Natural killer cell (primary cell): ENCODE measurements around the gene GNLY. TPM values are rescaled to one million over a fixed set of nuclear protein-coding genes. Genes with fewer than 3 reads are reported as not detected.
A peak's percentile ranks its signal among the peaks of the same experiment; 100 is the strongest.

Experiments
- ATAC-seq, 3 donors: fragments of 150-1000 bp in 2 of 3; fragments of 200-7000 bp in 1 of 3; cut with Tn5 transposase; 1 replicate in 1 of 3; 2 replicates in 2 of 3; pipeline ENCODE4 v1.10.0; 2021; ENCODE audit warnings: mild to moderate bottlenecking in 2 of 3, moderate library complexity in 2 of 3
- DNase-seq, 2 donors: peaks; one replicate each; pipeline versions ENCODE4 v3.0.0 to v3.0.0-alpha.2; 2013 to 2021; ENCODE audit warnings: mixed read lengths in 1 of 2
- H3K27ac ChIP-seq: one replicate; pipeline ENCODE4 v1.5.1; 2013; ENCODE audit warnings: mild to moderate bottlenecking, low read length
- H3K27me3 ChIP-seq: one replicate; pipeline ENCODE4 v1.6.1; 2013; ENCODE audit warnings: low read length; ENCODE audit not compliant: control insufficient read depth, insufficient read depth
- H3K36me3 ChIP-seq: one replicate; pipeline ENCODE4 v1.6.1; 2013; ENCODE audit warnings: low read length; ENCODE audit not compliant: control insufficient read depth, insufficient read depth
- H3K4me1 ChIP-seq: one replicate; pipeline ENCODE4 v1.6.1; 2013; ENCODE audit warnings: low read length; ENCODE audit not compliant: control insufficient read depth, insufficient read depth
- H3K4me3 ChIP-seq: one replicate; pipeline ENCODE4 v1.5.1; 2013; ENCODE audit warnings: low read length
- H3K9me3 ChIP-seq: one replicate; pipeline ENCODE4 v1.6.1; 2013; ENCODE audit warnings: low read length; ENCODE audit not compliant: control insufficient read depth, insufficient read depth
- H3K27ac Mint-ChIP-seq, 2 donors: one replicate each; pipeline ENCODE4 v1.8.0; 2022; ENCODE audit warnings: mild to moderate bottlenecking in 2 of 2, mixed read lengths in 2 of 2, moderate library complexity in 1 of 2
- H3K27me3 Mint-ChIP-seq, 2 donors: one replicate each; pipeline ENCODE4 v1.8.0; 2022; ENCODE audit warnings: low read depth in 2 of 2, mixed read lengths in 2 of 2
- H3K36me3 Mint-ChIP-seq: one replicate; pipeline ENCODE4 v1.8.0; 2022; ENCODE audit warnings: mixed read lengths
- H3K4me1 Mint-ChIP-seq, 2 donors: one replicate each; pipeline ENCODE4 v1.8.0; 2022; ENCODE audit warnings: mixed read lengths in 2 of 2
- H3K4me3 Mint-ChIP-seq: one replicate; pipeline ENCODE4 v1.8.0; 2022; ENCODE audit warnings: mild to moderate bottlenecking, moderate library complexity, mixed read lengths
- H3K9me3 Mint-ChIP-seq, 2 donors: one replicate each; pipeline ENCODE4 v1.8.0; 2022; ENCODE audit warnings: mixed read lengths in 2 of 2
- WGBS: methylation state at CpG from one replicate; pipeline ENCODE4 v1.1.7; 2013; ENCODE audit warnings: missing lambda C conversion rate; ENCODE audit not compliant: insufficient coverage; 5-methylcytosine and 5-hydroxymethylcytosine counted together
- intact Hi-C: fragments of 100-400 bp; cut with micrococcal nuclease; formaldehyde crosslinking; loops from one replicate; pipeline ENCODE4 v1.14.2; 2022
- total RNA-seq, 4 donors: library from RNA; stranded (reverse); fragments of 120-200 nt in 1 of 4; gene quantifications; one replicate each; pipeline versions ENCODE4 v1.2.3 to v1.2.4, GENCODE V29; 2013 to 2022
- TF ChIP-seq, protein P1 (sequence below): fragments of 200-600 bp; IDR thresholded peaks from one replicate; pipeline ENCODE4 v1.8.0; 2022; ENCODE audit warnings: antibody characterized with exemption

Gene GNLY
- total RNA-seq, 3 donors from 2014 or later (not counting 1 experiment from before 2014, with no cell fraction given), result 4,938 to 8,199 (median 6,542) TPM

DNA sequence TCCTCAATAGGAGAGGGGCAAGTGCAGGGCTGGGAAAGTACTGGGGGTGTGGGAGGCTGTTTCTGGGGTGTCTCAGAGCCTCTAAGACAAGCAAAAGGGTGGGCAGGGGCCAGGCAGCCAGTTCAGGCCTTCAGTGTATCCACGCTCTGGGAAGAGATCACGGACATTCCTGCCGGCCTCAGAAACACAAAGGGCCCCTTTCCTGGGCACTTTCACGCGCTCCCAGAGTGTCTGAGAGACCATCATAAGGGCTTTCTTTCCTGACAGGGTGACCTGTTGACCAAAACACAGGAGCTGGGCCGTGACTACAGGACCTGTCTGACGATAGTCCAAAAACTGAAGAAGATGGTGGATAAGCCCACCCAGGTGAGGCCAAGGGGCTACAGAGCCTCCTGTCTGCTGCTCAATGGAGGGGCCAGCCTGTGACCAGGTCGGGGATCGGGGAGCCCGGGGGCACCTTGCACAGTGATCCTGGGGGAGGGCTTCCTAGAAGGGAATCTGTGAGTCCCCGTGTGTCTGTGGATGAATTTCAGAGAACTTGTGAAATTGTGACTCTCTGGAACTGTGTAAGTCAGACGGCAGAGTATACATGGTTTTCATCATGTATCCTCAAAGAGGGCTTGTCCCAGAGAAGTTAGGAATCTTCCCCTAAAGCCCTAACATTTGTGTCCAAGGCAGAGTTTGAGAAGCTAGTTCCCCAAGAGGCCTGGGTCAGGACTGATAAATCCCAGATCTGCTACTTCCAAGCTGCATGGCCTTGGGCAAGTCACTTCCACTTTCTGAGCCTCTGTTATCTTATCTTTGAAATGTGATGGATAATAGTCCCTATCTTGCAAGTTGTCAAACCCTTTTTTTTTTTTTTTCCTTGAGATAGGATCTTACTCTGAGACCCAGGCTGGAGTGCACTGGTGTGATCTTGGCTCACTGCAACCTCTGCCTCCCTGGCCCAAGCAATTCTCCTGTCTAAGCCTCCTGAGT lies 1.8 kb downstream of the GNLY start:
- H3K36me3 ChIP-seq, result peaks cover 53% of the 10 kb centered on the region
- WGBS, result 55% methylated on average over 12 of the region's 12 CpGs
- H3K4me1 Mint-ChIP-seq, result peaks cover 79 to 85% of the 10 kb centered on the region in 2 donors
- peak overlapping the region; percentile 76 for H3K4me3 ChIP-seq
- H3K27me3 ChIP-seq, result no peaks in the 10 kb centered on the region
- H3K9me3 Mint-ChIP-seq, result no peaks in the 10 kb centered on the region
- intact Hi-C loops, result loop anchor here (2.0 kb wide), 1 partner anchor 15 kb away; no protein-coding TSS in a partner anchor
- H3K9me3 ChIP-seq, result no peaks in the 10 kb centered on the region
- H3K27ac ChIP-seq, result peak overlapping the region; percentile 85
- TF ChIP-seq, protein P1, sequence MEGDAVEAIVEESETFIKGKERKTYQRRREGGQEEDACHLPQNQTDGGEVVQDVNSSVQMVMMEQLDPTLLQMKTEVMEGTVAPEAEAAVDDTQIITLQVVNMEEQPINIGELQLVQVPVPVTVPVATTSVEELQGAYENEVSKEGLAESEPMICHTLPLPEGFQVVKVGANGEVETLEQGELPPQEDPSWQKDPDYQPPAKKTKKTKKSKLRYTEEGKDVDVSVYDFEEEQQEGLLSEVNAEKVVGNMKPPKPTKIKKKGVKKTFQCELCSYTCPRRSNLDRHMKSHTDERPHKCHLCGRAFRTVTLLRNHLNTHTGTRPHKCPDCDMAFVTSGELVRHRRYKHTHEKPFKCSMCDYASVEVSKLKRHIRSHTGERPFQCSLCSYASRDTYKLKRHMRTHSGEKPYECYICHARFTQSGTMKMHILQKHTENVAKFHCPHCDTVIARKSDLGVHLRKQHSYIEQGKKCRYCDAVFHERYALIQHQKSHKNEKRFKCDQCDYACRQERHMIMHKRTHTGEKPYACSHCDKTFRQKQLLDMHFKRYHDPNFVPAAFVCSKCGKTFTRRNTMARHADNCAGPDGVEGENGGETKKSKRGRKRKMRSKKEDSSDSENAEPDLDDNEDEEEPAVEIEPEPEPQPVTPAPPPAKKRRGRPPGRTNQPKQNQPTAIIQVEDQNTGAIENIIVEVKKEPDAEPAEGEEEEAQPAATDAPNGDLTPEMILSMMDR, result no peak
- no peak for ATAC-seq
- H3K27ac Mint-ChIP-seq, result peak overlapping the region; percentile 95 to 96
- no peaks in the 10 kb centered on the region for H3K27me3 Mint-ChIP-seq
- no peak for DNase-seq
- peaks cover 72% of the 10 kb centered on the region for H3K4me1 ChIP-seq
- H3K4me3 Mint-ChIP-seq, result peak overlapping the region; percentile 97
- H3K36me3 Mint-ChIP-seq, result peaks cover 14% of the 10 kb centered on the region

DNA sequence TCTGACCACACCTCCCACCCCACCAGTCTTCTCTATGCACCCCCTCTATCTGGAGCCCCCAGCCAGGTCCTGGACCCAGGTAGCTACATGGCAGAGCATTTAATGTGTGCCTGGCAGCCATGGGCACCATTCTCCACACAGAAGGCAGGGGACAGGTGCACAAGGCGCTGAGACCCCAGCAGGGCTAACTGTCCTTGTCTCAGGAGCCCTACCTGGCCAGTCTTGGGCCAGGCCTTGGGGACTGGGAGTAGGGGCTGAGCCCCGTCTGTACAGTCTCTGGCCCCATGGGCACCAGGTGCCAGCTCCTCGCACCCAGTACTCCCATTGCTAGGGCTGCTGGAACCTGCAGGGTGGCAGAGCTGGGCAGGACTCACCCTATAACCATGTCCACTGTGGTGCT lies 2.9 kb downstream of the GNLY start:
- intact Hi-C loops, result no loop called here
- Histone ChIP-seq H3K27ac (peak overlapping the region; percentile 85), H3K36me3 (peaks cover 53% of the 10 kb centered on the region), H3K4me3 (peak overlapping the region; percentile 76), H3K9me3 (no peaks in the 10 kb centered on the region), H3K4me1 (peaks cover 72% of the 10 kb centered on the region), H3K27me3 (no peaks in the 10 kb centered on the region)
- DNase-seq, result no peak
- H3K4me3 Mint-ChIP-seq, result peak overlapping the region; percentile 97
- H3K9me3 Mint-ChIP-seq, result no peaks in the 10 kb centered on the region
- no peaks in the 10 kb centered on the region for H3K27me3 Mint-ChIP-seq
- peaks cover 82 to 87% of the 10 kb centered on the region in 2 donors for H3K4me1 Mint-ChIP-seq
- ATAC-seq, result no peak
- 55% methylated on average over 3 of the region's 3 CpGs for WGBS
- peak overlapping the region; percentile 95 to 96 for H3K27ac Mint-ChIP-seq
- H3K36me3 Mint-ChIP-seq, result peaks cover 14% of the 10 kb centered on the region
- TF ChIP-seq, protein P1, result no peak

DNA sequence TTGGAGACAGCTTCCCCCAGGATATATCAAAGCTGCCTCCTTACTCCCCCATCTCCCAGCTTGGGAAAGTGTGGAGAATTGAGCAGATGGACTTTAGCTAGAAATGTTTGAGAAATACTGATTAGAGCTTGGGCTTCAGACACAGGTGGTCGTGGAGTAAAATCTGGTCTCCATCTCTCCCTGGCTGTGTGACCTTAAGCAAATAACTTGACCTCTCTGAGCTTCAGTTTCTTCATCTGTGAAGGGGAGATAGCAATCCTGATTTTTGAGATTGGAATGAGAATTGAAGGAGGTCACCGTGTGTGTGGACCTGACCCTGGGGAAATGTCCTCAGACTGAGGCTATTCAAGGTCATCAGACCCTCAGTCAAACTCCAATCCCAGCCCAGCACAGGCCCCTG lies 3.6 kb downstream of the GNLY start:
- TF ChIP-seq, protein P1, result no peak
- no peaks in the 10 kb centered on the region for H3K27me3 Mint-ChIP-seq
- H3K9me3 ChIP-seq, result no peaks in the 10 kb centered on the region
- H3K4me3 Mint-ChIP-seq, result peak overlapping the region; percentile 97
- intact Hi-C loops, result no loop called here
- H3K4me1 Mint-ChIP-seq, result peaks cover 82 to 87% of the 10 kb centered on the region in 2 donors
- H3K4me3 ChIP-seq, result peak overlapping the region; percentile 76
- ATAC-seq (no peak), DNase-seq (no peak)
- H3K9me3 Mint-ChIP-seq, result no peaks in the 10 kb centered on the region
- H3K4me1 ChIP-seq, result peaks cover 69% of the 10 kb centered on the region
- peaks cover 53% of the 10 kb centered on the region for H3K36me3 ChIP-seq
- 50% methylated on average over 2 of the region's 2 CpGs for WGBS
- peak overlapping the region; percentile 85 for H3K27ac ChIP-seq
- peaks cover 14% of the 10 kb centered on the region for H3K36me3 Mint-ChIP-seq
- peak overlapping the region; percentile 95 to 96 for H3K27ac Mint-ChIP-seq
- no peaks in the 10 kb centered on the region for H3K27me3 ChIP-seq
